Type B pancreatic cell (in vitro differentiated cells): ENCODE measurements around the gene PPP1R1C. TPM values are rescaled to one million over a fixed set of nuclear protein-coding genes. Genes with fewer than 3 reads are reported as not detected.

Experiments
- DNase-seq: peaks from one replicate; pipeline ENCODE4 v3.0.0; 2021; ENCODE audit warnings: mixed read lengths; ENCODE audit not compliant: unreplicated experiment; ENCODE audit errors: extremely low spot score
- H3K27ac Mint-ChIP-seq: 2 replicates; pipeline ENCODE4 v1.8.0; 2021; ENCODE audit warnings: mild to moderate bottlenecking, mixed read lengths
- H3K27me3 Mint-ChIP-seq: 2 replicates; pipeline ENCODE4 v1.8.0; 2021; ENCODE audit warnings: mixed read lengths
- H3K36me3 Mint-ChIP-seq: 2 replicates; pipeline ENCODE4 v1.8.0; 2021; ENCODE audit warnings: mixed read lengths
- H3K4me1 Mint-ChIP-seq: one replicate; pipeline ENCODE4 v1.8.0; 2021; ENCODE audit warnings: mixed read lengths; ENCODE audit not compliant: unreplicated experiment
- H3K4me3 Mint-ChIP-seq: 2 replicates; pipeline ENCODE4 v1.8.0; 2021; ENCODE audit warnings: mild to moderate bottlenecking, mixed read lengths
- H3K9me3 Mint-ChIP-seq: 2 replicates; pipeline ENCODE4 v1.8.0; 2021; ENCODE audit warnings: mixed read lengths
- total RNA-seq: library from RNA; stranded (reverse); gene quantifications from 2 replicates; pipeline ENCODE4 v1.2.1, GENCODE V29; 2021; ENCODE audit warnings: low replicate concordance
- TF ChIP-seq, protein P1 (sequence below): fragments of 200-600 bp; sonication (generic); conservative IDR thresholded peaks from 2 replicates; pipeline ENCODE4 v1.5.0; 2021; ENCODE audit warnings: antibody characterized with exemption, mild to moderate bottlenecking

PPP1R1C gene
- total RNA-seq, 1 donor from 2014 or later: 1.4 TPM

DNA sequence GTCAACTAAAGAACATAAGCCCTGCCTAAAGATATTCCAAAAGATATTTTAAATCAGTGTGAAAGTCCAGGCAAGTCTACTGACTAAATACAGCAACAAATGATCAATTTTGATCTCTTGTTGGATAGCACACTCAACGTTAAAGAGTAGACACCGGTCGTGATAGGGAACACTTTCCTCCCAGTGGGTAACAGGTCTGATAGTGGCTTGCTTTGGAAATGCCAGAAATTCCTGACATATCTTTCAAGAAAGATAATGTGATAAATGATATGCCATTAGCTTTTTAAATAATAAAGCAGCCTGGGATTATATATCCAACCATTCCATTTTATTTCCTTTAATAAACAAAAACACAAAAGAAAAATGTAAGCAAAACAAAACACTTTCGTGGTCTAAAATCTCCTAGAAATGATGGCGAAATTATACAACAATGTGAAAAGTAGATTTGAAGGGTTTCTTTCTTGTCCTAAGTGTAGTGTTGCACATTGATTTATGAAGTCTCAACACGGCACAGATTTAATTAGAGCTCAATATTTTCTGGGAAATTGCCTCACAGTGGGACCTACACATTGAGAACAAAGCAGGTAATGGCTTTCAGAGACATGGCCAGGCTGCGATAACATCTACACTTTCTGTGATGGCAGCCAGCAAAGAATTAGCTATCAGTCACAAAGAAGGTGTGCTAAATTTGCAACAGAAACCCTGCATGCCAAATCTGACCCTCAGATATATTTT is 158.6 kb downstream of the PPP1R1C start:
- Mint-ChIP-seq H3K4me3 (no peak overlapping the region), H3K27ac (peak overlapping the region; percentile 1), H3K4me1 (peaks cover 13% of the 10 kb centered on the region), H3K36me3 (no peaks in the 10 kb centered on the region), H3K9me3 (peaks cover 5% of the 10 kb centered on the region), H3K27me3 (no peaks in the 10 kb centered on the region)
- TF ChIP-seq, protein P1, sequence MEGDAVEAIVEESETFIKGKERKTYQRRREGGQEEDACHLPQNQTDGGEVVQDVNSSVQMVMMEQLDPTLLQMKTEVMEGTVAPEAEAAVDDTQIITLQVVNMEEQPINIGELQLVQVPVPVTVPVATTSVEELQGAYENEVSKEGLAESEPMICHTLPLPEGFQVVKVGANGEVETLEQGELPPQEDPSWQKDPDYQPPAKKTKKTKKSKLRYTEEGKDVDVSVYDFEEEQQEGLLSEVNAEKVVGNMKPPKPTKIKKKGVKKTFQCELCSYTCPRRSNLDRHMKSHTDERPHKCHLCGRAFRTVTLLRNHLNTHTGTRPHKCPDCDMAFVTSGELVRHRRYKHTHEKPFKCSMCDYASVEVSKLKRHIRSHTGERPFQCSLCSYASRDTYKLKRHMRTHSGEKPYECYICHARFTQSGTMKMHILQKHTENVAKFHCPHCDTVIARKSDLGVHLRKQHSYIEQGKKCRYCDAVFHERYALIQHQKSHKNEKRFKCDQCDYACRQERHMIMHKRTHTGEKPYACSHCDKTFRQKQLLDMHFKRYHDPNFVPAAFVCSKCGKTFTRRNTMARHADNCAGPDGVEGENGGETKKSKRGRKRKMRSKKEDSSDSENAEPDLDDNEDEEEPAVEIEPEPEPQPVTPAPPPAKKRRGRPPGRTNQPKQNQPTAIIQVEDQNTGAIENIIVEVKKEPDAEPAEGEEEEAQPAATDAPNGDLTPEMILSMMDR: no peak
- no peak for DNase-seq

DNA sequence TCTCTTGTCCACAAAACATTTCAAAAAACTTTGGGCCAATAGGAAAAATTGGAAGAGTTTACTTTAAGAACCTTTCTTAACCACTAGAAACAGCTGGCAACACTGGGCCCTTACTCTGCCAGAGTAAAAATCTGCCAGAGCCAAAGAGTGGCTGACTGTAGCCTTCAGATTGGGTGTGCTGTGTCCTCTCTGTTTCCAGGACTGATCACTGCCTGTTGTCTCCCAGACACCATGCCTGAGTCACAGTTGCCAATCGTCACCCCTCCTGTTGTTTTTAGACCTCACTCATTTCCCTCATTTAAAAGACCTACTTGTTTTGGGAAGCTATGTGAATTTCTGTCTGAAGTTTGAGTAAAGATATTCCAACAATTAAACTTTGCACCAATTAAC is 159.1 kb downstream of the PPP1R1C start:
- DNase-seq: no peak
- TF ChIP-seq, protein P1: no peak
- no peaks in the 10 kb centered on the region for H3K27me3 Mint-ChIP-seq
- peak overlapping the region; percentile 1 for H3K27ac Mint-ChIP-seq
- peaks cover 5% of the 10 kb centered on the region for H3K9me3 Mint-ChIP-seq
- H3K36me3 Mint-ChIP-seq: no peaks in the 10 kb centered on the region
- no peak overlapping the region for H3K4me3 Mint-ChIP-seq
- peaks cover 13% of the 10 kb centered on the region for H3K4me1 Mint-ChIP-seq

DNA sequence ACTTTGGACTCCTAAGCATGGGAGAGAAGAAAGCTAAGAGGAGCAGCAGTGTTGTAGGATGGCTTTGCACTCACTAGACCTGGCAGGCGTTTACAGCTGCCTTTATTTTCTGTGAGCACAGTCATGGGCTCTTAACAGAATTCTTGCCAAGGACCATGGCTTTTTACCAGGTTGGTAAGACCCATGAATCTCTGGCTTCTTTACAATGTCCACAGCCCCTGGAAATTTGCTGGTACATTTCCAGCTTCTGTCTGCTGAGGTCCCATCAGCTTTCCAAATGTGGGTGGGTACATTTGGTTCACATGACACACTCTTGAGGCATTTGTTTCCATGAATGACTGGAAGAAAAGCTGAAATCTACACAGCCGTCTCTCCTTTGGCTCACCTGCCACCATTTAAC is 162.7 kb downstream of the PPP1R1C start:
- no peaks in the 10 kb centered on the region for H3K27me3 Mint-ChIP-seq
- TF ChIP-seq, protein P1: no peak
- DNase-seq: no peak
- H3K9me3 Mint-ChIP-seq: peaks cover 5% of the 10 kb centered on the region
- no peaks in the 10 kb centered on the region for H3K36me3 Mint-ChIP-seq
- H3K27ac Mint-ChIP-seq: no peak overlapping the region
- no peak overlapping the region for H3K4me3 Mint-ChIP-seq
- H3K4me1 Mint-ChIP-seq: peaks cover 18% of the 10 kb centered on the region

DNA sequence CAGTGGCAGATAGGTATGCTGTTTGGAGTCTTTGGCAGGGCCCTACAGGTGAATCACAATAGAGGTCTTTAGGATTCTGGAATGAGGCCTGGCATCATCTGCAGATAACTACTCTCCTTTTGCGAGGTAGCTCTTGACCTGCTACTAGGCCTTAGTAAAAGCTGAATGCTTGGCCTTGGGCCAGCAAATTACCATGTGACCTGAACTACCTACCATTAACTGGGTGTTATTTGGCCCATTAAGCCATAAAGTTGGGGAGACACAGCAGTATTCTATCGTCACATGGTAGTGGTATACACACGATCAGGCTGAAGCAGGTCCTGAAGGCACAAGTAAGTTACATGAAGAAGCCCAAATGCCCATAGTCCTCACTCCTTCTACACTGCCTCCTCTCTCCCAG is 178.2 kb downstream of the PPP1R1C start:
- H3K4me3 Mint-ChIP-seq: no peak overlapping the region
- H3K36me3 Mint-ChIP-seq: no peaks in the 10 kb centered on the region

DNA sequence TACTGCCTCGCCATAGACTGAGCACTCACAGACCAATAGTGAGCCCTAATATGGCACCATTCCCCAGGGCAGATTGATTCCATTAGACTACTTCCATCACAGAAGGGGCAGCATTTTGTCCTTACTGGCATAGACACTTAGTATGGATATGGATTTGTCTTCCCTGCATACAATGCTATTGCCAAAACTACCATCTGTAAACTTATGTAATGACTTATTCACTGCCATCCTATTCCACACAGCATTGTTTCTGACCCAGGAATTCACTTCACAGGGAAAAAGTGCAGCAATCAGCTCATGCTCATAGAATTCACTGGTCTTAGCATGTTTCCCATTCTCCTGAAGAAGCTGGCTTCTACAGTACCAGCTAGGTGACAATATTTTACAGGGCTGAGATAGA is 179.0 kb downstream of the PPP1R1C start:
- Mint-ChIP-seq H3K27ac (no peak overlapping the region), H3K4me1 (no peaks in the 10 kb centered on the region), H3K4me3 (no peak overlapping the region), H3K9me3 (no peaks in the 10 kb centered on the region), H3K36me3 (no peaks in the 10 kb centered on the region), H3K27me3 (no peaks in the 10 kb centered on the region)
- no peak for DNase-seq
- TF ChIP-seq, protein P1: no peak

More for the DNA sequence above, 178.2 kb downstream of the PPP1R1C start:
- Mint-ChIP-seq H3K4me1 (no peaks in the 10 kb centered on the region), H3K27ac (no peak overlapping the region), H3K27me3 (no peaks in the 10 kb centered on the region), H3K9me3 (no peaks in the 10 kb centered on the region)
- TF ChIP-seq, protein P1: no peak
- DNase-seq: no peak

DNA sequence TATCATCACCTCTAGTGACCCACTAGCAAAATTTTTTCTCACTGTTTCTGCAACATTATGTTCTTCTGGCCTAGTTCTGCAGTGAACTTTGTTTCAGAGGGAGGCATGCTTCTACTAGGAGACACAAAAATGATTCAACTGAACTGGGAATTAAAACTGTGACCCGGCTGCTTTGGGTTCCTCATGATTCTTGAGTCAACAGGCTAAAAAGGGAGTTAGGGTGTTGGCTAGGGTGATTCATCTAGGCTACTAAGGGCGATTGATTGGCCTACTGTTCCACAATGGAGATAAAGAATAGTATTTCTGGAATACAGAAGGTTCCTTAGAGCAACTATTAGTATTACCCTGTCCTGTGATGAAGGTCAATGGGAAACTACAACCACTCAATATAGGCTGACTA is 179.5 kb downstream of the PPP1R1C start:
- Mint-ChIP-seq H3K4me3 (no peak overlapping the region), H3K9me3 (no peaks in the 10 kb centered on the region), H3K36me3 (no peaks in the 10 kb centered on the region), H3K27me3 (no peaks in the 10 kb centered on the region), H3K27ac (no peak overlapping the region), H3K4me1 (no peaks in the 10 kb centered on the region)
- no peak for DNase-seq
- TF ChIP-seq, protein P1: no peak
